ENCODE measurements around the gene SULT1C3. TPM values are rescaled to one million over a fixed set of nuclear protein-coding genes. Genes with fewer than 3 reads are reported as not detected.

SULT1C3 gene
- total and polyA plus RNA-seq, 2 of the 4 experiments (the other 2 are of a cell fraction): not detected

DNA sequence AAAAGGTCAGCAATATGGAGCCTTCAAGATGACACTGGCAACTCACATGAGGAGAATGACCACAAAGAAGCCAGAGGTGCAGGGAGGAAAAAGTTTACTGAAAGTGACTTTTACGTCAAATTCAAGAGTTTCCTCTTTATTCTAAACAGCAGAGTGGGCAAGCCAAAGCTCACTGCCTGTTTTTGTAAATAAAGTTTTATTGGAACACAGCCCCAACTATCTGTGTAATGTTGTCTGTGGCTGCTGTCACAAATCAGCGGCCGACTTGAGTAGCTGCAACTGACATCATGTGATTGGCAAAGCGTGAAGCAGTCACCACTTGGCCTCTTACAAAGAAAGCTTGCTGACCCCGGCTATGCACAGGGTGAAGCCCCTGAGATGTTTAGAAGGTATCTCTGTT is 39.7 kb downstream of the SULT1C3 start:
- Histone ChIP-seq H2BK120ac (ENCODE audit: low read depth, low read length) (no peak overlapping the region), H3K9ac (ENCODE audit: low read depth, low read length) (no peak overlapping the region), H2BK5ac (ENCODE audit: low read depth, low read length, poor library complexity, severe bottlenecking) (no peak overlapping the region), H4K91ac (ENCODE audit: insufficient read depth, low read depth, low read length) (no peak overlapping the region), H3K9me3 (ENCODE audit: control insufficient read depth, insufficient read depth, low read length) (no peaks in the 10 kb centered on the region), H3K79me1 (ENCODE audit: low read depth in 1 of 2, low read length in 2 of 2) (no peaks in the 10 kb centered on the region), H3K4me3 (ENCODE audit: insufficient read depth, low read depth, low read length) (no peak overlapping the region), H3K18ac (ENCODE audit: low read depth, low read length) (no peak overlapping the region), H3K27ac (ENCODE audit: insufficient read depth, low read length) (no peak overlapping the region), H2AFZ (replicated peaks; ENCODE audit: low read length, poor library complexity) (no peak overlapping the region), H3K4me1 (ENCODE audit: control insufficient read depth, insufficient read depth, low read length) (no peaks in the 10 kb centered on the region), H3K14ac (replicated peaks; ENCODE audit: low read depth, low read length) (no peak overlapping the region), H4K5ac (ENCODE audit: low read depth, low read length) (no peak overlapping the region), H2AK5ac (ENCODE audit: low read depth, low read length) (no peak overlapping the region), H3K23ac (ENCODE audit: low read depth, low read length) (no peak overlapping the region), H2BK15ac (ENCODE audit: low read depth, low read length) (no peak overlapping the region), H4K8ac (ENCODE audit: low read depth in 2 of 2, low read length in 2 of 2) (no peak overlapping the region), H2AK9ac (replicated peaks; ENCODE audit: low read depth, low read length, poor library complexity) (no peak overlapping the region), H3K9me1 (ENCODE audit: insufficient read depth, low read length) (no peaks in the 10 kb centered on the region), H2BK20ac (ENCODE audit: low read depth, low read length) (no peak overlapping the region), H3K4me2 (ENCODE audit: low read depth, low read length) (no peak overlapping the region), H3K27me3 (ENCODE audit: control insufficient read depth, insufficient read depth, low read length) (peaks cover 5% of the 10 kb centered on the region), H3K4ac (ENCODE audit: low read depth, low read length) (no peak overlapping the region), H3K56ac (ENCODE audit: extremely low read depth, insufficient read depth, low read length) (no peak overlapping the region), H4K20me1 (ENCODE audit: insufficient read depth, low read length) (no peaks in the 10 kb centered on the region), H3K36me3 (ENCODE audit: control insufficient read depth, insufficient read depth, low read length) (no peaks in the 10 kb centered on the region)
- TF ChIP-seq FOS (IDR thresholded peaks at IDR 0.05; ENCODE audit: low read depth, low read length) (no peak), CEBPB (IDR thresholded peaks at IDR 0.05; ENCODE audit: low read depth, low read length) (no peak), RCOR1 (IDR thresholded peaks at IDR 0.05; ENCODE audit: insufficient replicate concordance, low read length) (no peak), MAFK (IDR thresholded peaks at IDR 0.05; ENCODE audit: low read depth, low read length) (no peak), NFE2L2 (IDR thresholded peaks at IDR 0.05; ENCODE audit: low read depth, low read length) (no peak), SMC3 (IDR thresholded peaks at IDR 0.05; ENCODE audit: low read depth, low read length) (no peak), BHLHE40 (IDR thresholded peaks at IDR 0.05; ENCODE audit: low read depth, low read length) (no peak), MAZ (IDR thresholded peaks at IDR 0.05; ENCODE audit: borderline replicate concordance, low read depth, low read length) (no peak), RFX5 (IDR thresholded peaks at IDR 0.05; ENCODE audit: low read depth, low read length) (no peak), RAD21 (IDR thresholded peaks at IDR 0.05; ENCODE audit: low read length) (no peak)
- TF ChIP-seq, protein P1, sequence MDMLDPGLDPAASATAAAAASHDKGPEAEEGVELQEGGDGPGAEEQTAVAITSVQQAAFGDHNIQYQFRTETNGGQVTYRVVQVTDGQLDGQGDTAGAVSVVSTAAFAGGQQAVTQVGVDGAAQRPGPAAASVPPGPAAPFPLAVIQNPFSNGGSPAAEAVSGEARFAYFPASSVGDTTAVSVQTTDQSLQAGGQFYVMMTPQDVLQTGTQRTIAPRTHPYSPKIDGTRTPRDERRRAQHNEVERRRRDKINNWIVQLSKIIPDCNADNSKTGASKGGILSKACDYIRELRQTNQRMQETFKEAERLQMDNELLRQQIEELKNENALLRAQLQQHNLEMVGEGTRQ (IDR thresholded peaks at IDR 0.05; ENCODE audit: low read depth, low read length): no peak
- CTCF ChIA-PET: no interaction called here
- dilution Hi-C loops (cut with HindIII; ENCODE audit: low sequenced_read_pairs, unreplicated experiment): no loop called here
- BruUV-seq (replicated peaks): no TSS peak
- in situ Hi-C loops (cut with MboI; ENCODE audit: low sequenced_read_pairs): no loop called here
- ATAC-seq (ENCODE audit: low read depth): no peak
- intact Hi-C loops (cut with micrococcal nuclease): no loop called here
- POLR2A ChIA-PET (ENCODE audit: unreplicated experiment): no interaction called here
- no CpG with 5 or more reads among the region's 5 CpGs for WGBS, 2 experiments (ENCODE audit: extremely low coverage in 2 of 2, insufficient read length in 1 of 2)
- no peak for DNase-seq

All from IMR-90 (cell line).